ENCODE data around the gene TNS3.

TNS3 gene

GRCh38 chr7:47518827-47519226 lies 63.1 kb downstream of the TNS3 start:
- no peak for DNase-seq

- no peak for DNase-seq
Measured at GRCh38 chr7:47517821-47518480, 64.0 kb downstream of the TNS3 start.

GRCh38 chr7:47516985-47517600 lies 64.8 kb downstream of the TNS3 start:
- peak; percentile 68 for DNase-seq

- no peak for DNase-seq
Measured at GRCh38 chr7:47516386-47516785, 65.5 kb downstream of the TNS3 start.

- no peak for DNase-seq
Measured at GRCh38 chr7:47515305-47515834, 66.5 kb downstream of the TNS3 start.

GRCh38 chr7:47514818-47515217 lies 67.1 kb downstream of the TNS3 start:
- no peak for DNase-seq

GRCh38 chr7:47514367-47514766 lies 67.5 kb downstream of the TNS3 start:
- no peak for DNase-seq

- DNase-seq, result no peak
Measured at GRCh38 chr7:47513741-47514241, 68.1 kb downstream of the TNS3 start.

GRCh38 chr7:47512481-47513176 lies 69.3 kb downstream of the TNS3 start:
- no peak for DNase-seq

GRCh38 chr7:47511699-47512370 lies 70.1 kb downstream of the TNS3 start:
- no peak for DNase-seq

GRCh38 chr7:47510786-47511185 lies 71.1 kb downstream of the TNS3 start:
- no peak for DNase-seq

- DNase-seq, result no peak
Measured at GRCh38 chr7:47510192-47510591, 71.7 kb downstream of the TNS3 start.

GRCh38 chr7:47509571-47509970 lies 72.3 kb downstream of the TNS3 start:
- no peak for DNase-seq

- no peak for DNase-seq
Measured at GRCh38 chr7:47508389-47509380, 73.2 kb downstream of the TNS3 start.

- no peak for DNase-seq
Measured at GRCh38 chr7:47507522-47507921, 74.4 kb downstream of the TNS3 start.

- DNase-seq, result no peak
Measured at GRCh38 chr7:47506382-47507339, 75.2 kb downstream of the TNS3 start.

GRCh38 chr7:47505312-47506007 lies 76.5 kb downstream of the TNS3 start:
- no peak for DNase-seq

GRCh38 chr7:47504551-47505311 lies 77.2 kb downstream of the TNS3 start:
- no peak for DNase-seq

GRCh38 chr7:47503281-47503680 lies 78.6 kb downstream of the TNS3 start:
- DNase-seq, result no peak
